ENCODE results near the gene BCAS4.

DNA sequence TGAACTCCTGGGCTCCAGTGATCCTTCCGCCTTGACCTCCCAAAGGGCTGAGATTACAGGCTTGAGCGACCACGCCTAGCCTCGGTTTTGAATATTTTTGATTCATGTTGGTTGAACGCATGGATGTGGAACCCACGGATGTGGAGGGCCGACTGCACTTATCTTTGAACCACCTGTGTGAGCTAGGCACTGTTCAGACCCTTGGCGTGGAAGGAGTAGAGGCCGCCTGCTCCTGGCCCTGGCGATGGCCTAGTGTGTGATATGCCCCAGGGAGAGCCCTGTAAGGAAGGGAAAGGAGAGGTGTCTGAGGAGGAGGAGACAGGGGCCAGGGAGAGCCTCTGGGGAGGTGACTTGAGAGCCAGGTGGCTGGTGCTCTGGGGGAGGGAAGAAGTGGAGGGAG is 64.3 kb downstream of the BCAS4 start:
- TF ChIP-seq, protein P1, sequence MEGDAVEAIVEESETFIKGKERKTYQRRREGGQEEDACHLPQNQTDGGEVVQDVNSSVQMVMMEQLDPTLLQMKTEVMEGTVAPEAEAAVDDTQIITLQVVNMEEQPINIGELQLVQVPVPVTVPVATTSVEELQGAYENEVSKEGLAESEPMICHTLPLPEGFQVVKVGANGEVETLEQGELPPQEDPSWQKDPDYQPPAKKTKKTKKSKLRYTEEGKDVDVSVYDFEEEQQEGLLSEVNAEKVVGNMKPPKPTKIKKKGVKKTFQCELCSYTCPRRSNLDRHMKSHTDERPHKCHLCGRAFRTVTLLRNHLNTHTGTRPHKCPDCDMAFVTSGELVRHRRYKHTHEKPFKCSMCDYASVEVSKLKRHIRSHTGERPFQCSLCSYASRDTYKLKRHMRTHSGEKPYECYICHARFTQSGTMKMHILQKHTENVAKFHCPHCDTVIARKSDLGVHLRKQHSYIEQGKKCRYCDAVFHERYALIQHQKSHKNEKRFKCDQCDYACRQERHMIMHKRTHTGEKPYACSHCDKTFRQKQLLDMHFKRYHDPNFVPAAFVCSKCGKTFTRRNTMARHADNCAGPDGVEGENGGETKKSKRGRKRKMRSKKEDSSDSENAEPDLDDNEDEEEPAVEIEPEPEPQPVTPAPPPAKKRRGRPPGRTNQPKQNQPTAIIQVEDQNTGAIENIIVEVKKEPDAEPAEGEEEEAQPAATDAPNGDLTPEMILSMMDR (IDR thresholded peaks at IDR 0.05) = no peak
- TF ChIP-seq POLR2A (IDR thresholded peaks at IDR 0.05) = no peak

Data from thyroid gland (tissue), 4 donors.